HG03575 (cell line): ENCODE measurements around the gene RNFT2.

Source experiments
- ATAC-seq: cut with Tn5 transposase; IDR thresholded peaks from one replicate; pipeline ENCODE4 v1.9.1; 2021; ENCODE audit not compliant: unreplicated experiment, insufficient number of reproducible peaks, low FRiP score; ENCODE audit errors: extremely low read depth

RNFT2 gene

GRCh38 chr12:116737774-116738657 is at the start of gene RNFT2, which contains the start of gene SPRING1:
TSS of gene RNFT2 (plus strand) at chr12:116738315. CDS start at chr12:116740498, 2,183 bp downstream.
TSS of gene SPRING1 (minus strand) at chr12:116738069. CDS start at chr12:116737900, 169 bp downstream.
- ATAC-seq: peak; percentile 86

GRCh38 chr12:116689521-116689920 is 48.6 kb upstream of the RNFT2 start:
- no peak for ATAC-seq

- ATAC-seq: no peak
Observed at GRCh38 chr12:116689979-116690744, 48.0 kb upstream of the RNFT2 start.

GRCh38 chr12:116691205-116691604 is 46.9 kb upstream of the RNFT2 start:
- ATAC-seq: no peak

GRCh38 chr12:116691636-116692035 is 46.5 kb upstream of the RNFT2 start:
- no peak for ATAC-seq

- no peak for ATAC-seq
Observed at GRCh38 chr12:116692605-116693004, 45.5 kb upstream of the RNFT2 start.

GRCh38 chr12:116693286-116694227 is 44.6 kb upstream of the RNFT2 start:
- no peak for ATAC-seq

- ATAC-seq: no peak
Observed at GRCh38 chr12:116694653-116695463, 43.3 kb upstream of the RNFT2 start.

- no peak for ATAC-seq
Observed at GRCh38 chr12:116695464-116695725, 42.7 kb upstream of the RNFT2 start.

- ATAC-seq: no peak
Observed at GRCh38 chr12:116697305-116697704, 40.8 kb upstream of the RNFT2 start.

GRCh38 chr12:116697716-116698115 is 40.4 kb upstream of the RNFT2 start:
- ATAC-seq: no peak

GRCh38 chr12:116698116-116698515 is 40.0 kb upstream of the RNFT2 start:
- ATAC-seq: no peak

- no peak for ATAC-seq
Observed at GRCh38 chr12:116698554-116699075, 39.5 kb upstream of the RNFT2 start.

- no peak for ATAC-seq
Observed at GRCh38 chr12:116700066-116700465, 38.0 kb upstream of the RNFT2 start.

GRCh38 chr12:116701432-116701831 is 36.7 kb upstream of the RNFT2 start:
- no peak for ATAC-seq

- no peak for ATAC-seq
Observed at GRCh38 chr12:116703214-116703795, 34.8 kb upstream of the RNFT2 start.

- no peak for ATAC-seq
Observed at GRCh38 chr12:116707751-116708150, 30.4 kb upstream of the RNFT2 start.
